UCSD-AML1 (cell line): ENCODE data around the gene ADAMTSL4.
"Not testable (repeated sequence)": the region's sequence is repeated elsewhere in the genome, so short reads cannot be mapped to it uniquely, and the experiment has no call there.

Experiments used
- DNase-seq: peaks from one replicate; lab custom pipeline; 2025; ENCODE audit not compliant: unreplicated experiment; lab: John Stamatoyannopoulos, UW

The ADAMTSL4 gene

GRCh38 chr1:150555198-150555970 is 6.2 kb downstream of the ADAMTSL4 start:
- no peak for DNase-seq

GRCh38 chr1:150555971-150556865 is 7.0 kb downstream of the ADAMTSL4 start:
- no peak for DNase-seq

GRCh38 chr1:150557065-150557600 is 7.9 kb downstream of the ADAMTSL4 start:
- DNase-seq: no peak

GRCh38 chr1:150557813-150558212 is 8.6 kb downstream of the ADAMTSL4 start:
- no peak for DNase-seq

GRCh38 chr1:150558303-150558704 is 9.1 kb downstream of the ADAMTSL4 start:
- no peak for DNase-seq

- DNase-seq: peak; percentile 34
Observed at GRCh38 chr1:150558761-150559655, 9.8 kb downstream of the ADAMTSL4 start.

GRCh38 chr1:150559656-150560010 is 10.4 kb downstream of the ADAMTSL4 start:
- DNase-seq: no peak

- DNase-seq: peak; percentile 59
Observed at GRCh38 chr1:150560011-150560438, 10.8 kb downstream of the ADAMTSL4 start.

- DNase-seq: peak; percentile 94
Observed at GRCh38 chr1:150560576-150561253, 11.5 kb downstream of the ADAMTSL4 start.

- DNase-seq: peak; percentile 94
Observed at GRCh38 chr1:150561254-150561973, 12.2 kb downstream of the ADAMTSL4 start.

- peak; percentile 91 for DNase-seq
Observed at GRCh38 chr1:150561974-150562445, 12.8 kb downstream of the ADAMTSL4 start.

- DNase-seq: peak; percentile 46
Observed at GRCh38 chr1:150562446-150563339, 13.5 kb downstream of the ADAMTSL4 start.

GRCh38 chr1:150563340-150564038 is 14.3 kb downstream of the ADAMTSL4 start:
- DNase-seq: no peak

- DNase-seq: no peak
Observed at GRCh38 chr1:150564051-150564991, 15.1 kb downstream of the ADAMTSL4 start.

GRCh38 chr1:150565240-150565991 is 16.2 kb downstream of the ADAMTSL4 start:
- not testable (repeated sequence) for DNase-seq
